Brain pericyte (primary cell): ENCODE data around the gene HS3ST2.
"Not testable (repeated sequence)": the region's sequence is repeated elsewhere in the genome, so short reads cannot be mapped to it uniquely, and the experiment has no call there.

ENCODE experiments used
- DNase-seq: peaks from one replicate; pipeline ENCODE4 v3.0.0-alpha.2; 2012; ENCODE audit warnings: low read depth, low spot score

HS3ST2 gene

DNA sequence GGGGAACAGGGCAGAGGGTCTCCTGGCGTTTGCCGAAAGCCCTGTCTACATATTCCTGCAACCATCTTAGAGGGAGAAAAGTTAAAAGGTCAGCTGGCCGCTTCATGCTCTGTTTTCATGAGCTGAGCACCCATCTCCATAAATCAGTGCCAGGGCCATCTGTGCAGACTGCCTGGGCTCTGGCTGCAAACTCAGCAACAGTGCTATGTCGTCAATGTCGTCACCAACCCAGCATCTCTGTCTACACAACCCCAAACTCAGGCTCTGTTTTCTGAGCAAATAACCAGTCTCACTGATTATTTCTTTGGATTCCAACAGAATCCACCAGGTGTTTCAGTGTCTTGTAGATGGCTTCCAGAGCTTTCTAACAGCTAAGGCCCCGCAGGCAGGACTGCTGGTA, 65.0 kb downstream of the HS3ST2 start:
- DNase-seq = no peak

DNA sequence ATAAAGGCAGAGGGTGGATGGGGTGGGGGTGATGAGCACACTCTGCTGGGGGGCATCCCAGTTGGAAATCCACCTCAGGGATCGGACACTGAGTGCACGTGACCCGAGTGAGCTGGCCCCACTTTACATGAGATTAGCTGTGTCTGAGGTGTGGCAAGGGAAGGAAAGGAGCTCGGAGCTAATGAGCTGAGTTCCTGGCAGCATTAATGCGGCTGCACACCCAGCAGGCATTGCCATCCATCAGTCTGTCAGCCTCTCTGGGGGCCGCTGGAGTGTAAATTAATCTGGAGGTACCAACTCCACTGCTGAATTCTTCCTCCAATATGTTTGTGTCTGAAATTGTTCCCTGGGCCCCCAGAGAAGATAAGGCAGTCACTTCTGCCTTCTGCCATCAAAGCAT, 65.5 kb downstream of the HS3ST2 start:
- no peak for DNase-seq

- no peak for DNase-seq
Measured at GRCh38 chr16:22882981-22883380, 69.0 kb downstream of the HS3ST2 start.

DNA sequence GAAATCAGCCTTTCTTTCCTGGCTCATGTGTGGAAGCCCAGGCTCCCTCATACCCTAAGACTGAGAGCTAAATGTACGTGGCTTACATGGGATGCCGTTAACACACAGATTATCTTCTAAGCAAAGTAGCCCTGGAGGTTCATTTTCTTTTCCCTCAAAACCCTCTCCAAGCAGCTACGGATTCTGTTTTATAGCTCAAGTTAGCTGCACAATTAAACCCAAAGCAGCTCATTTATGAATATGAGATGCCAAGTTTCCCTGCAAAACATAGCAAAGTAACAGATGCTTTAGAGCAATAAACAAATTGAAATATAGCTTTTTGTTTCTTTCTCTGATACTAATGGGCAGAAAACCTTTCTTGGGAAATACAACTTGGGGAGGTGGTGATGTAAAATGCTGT, 72.0 kb downstream of the HS3ST2 start:
- no peak for DNase-seq

DNA sequence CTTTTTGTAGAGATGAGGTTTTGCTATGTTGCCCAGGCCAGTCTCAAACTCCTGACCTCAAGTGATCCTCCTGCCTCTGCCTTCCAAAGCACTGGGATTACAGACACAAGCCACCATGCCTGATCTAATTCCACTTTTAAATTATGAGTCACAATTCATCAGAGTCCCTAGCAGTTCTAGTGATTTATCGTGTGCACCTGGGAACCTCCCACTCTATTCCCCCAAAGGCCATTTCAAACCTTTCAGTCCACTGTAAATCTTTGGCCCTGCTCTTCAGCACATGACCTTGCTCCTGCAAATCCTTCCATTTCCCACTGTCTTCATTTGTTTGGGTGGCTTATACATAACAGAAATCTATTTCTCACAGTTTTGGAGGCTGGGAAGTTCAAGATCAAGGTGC, 73.0 kb downstream of the HS3ST2 start:
- no peak for DNase-seq

- no peak for DNase-seq
Measured at GRCh38 chr16:22887445-22887844, 73.5 kb downstream of the HS3ST2 start.

DNA sequence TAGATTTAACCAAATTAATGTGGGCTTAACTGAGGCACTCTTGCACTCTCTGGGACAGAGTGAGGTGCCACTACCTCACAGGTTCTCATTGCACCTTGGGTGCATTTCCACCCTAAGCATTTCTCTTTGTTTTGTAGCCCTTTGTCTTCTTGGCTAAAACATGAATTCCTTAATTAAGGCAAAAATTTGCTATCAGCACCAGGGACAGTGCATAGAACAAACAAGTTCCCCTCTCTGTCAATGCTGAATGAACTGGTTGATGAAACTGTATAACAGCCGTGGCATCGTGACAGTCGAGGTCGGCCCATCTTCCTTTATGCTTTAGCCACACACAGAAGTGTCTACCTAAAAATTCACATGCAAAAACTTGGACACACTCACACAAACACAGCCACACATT, 74.8 kb downstream of the HS3ST2 start:
- DNase-seq = no peak

DNA sequence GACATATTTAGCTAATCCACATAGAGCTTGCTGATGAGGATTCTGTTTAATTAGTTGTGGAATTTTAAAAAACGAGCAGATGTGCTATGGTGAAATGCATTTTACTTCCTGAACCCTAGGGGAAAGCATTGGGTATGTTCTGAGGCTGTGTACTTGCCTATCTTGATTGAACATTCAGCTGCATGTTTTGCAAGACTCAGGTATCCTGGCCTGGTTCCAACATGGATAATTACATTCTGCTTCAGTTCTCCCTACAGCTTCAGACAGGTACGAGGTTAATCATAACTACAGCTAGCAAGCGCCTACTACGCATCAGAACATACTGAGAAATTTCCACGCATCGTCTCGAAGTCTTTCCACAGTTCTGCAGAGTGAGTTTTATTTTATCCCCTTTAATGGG, 77.0 kb downstream of the HS3ST2 start:
- DNase-seq = no peak

DNA sequence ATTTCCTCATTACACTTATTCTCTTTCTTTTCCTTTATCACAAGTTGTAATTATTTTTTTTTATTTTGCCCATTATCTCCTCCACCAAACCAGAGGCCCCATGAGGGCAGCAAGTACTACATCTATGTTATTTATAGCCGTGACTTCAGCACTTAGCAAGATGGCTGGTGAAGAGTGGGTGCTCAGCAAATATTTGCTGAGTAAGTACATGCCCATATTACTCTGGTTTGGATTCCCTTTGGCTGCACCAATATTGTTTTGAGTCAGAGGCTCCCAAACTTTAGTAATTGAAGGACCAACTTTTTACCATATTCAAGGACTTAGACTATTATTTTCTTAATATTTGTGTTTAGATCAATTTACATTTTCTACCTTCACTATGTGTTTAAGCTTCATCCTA, 83.2 kb downstream of the HS3ST2 start:
- DNase-seq = no peak

DNA sequence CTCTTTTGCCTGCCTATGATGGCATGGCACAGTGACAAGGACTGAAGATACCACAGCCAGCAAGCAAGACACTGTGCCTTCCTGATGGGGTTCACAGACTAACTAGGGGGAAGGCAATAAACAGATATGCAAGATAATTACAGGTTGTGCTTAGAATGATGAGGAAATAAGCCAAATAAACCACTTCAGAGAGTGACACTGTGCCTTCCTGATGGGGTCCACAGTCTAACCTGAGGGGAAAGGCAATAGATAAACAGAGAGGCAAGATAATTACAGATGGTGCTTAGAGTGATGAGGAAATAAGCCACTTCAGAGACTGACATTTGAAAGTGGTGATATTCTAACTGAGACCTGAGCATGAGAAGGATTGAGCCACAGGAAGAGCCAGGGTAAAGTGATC, 84.2 kb downstream of the HS3ST2 start:
- DNase-seq = no peak

DNA sequence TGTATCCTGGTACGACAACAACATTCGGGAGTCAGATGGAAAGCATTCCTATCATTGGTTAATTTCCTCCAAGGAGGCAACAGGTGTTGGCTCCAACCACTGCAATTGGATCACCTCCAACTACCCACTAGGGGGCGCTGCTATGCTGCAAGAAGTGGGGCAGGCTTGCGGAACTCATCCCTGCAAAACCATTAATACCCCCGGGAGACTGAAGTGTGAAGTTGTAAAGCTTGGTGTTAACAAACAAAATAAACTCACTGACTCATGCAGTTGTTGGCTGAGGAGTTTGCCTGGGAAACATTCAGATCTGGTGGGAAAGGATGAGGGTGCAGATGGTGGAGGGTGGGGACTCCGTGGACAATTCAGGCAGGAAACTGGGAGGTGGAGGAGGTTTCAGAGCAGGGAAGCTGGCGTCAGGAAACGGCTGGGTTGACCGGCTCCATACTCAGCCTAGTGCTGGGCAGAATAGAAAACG, 84.9 kb downstream of the HS3ST2 start:
- no peak for DNase-seq

DNA sequence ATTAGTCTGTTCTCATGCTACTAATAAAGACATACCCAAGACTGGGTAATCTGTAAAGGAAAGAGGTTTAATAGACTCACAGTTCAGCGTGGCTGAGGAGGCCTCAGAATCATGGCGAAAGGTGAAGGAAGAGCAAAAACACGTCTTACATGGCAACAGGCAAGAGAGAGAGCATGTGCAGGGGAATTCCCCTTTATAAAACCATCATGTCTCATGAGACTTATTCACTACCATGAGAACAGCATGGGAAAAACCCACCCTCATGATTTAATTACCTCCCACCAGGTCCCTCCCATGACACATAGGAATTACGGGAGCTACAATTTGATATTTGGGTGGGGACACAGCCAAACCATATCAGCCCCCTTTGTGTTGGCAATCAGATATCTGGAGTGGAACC, 85.6 kb downstream of the HS3ST2 start:
- DNase-seq = not testable (repeated sequence)

GRCh38 chr16:22900863-22901262, 86.9 kb downstream of the HS3ST2 start:
- no peak for DNase-seq

- DNase-seq = no peak
Measured at GRCh38 chr16:22901563-22901962, 87.6 kb downstream of the HS3ST2 start.

DNA sequence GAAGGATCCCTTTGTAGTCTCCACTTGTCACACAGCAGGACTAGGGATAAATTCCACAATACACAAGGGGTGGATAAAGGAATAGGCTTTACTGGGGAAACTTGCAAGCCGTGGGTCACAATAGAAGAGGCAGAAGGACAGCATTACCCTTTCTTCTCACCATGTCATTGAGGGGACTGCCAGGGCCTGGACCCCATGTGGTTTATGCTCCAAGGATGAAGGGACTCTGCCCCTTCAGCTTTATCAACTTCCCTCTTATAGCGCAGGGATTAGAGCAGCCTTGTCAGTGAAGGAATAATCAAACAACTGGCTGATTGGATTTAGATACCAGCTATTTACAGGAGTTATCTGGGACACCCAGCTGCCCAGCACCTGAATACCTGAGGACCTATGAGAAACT, 89.8 kb downstream of the HS3ST2 start:
- no peak for DNase-seq

GRCh38 chr16:22912654-22913053, 98.7 kb downstream of the HS3ST2 start:
- no peak for DNase-seq

- no peak for DNase-seq
Measured at GRCh38 chr16:22915003-22915402, 101.0 kb downstream of the HS3ST2 start.

- DNase-seq = no peak
Measured at GRCh38 chr16:22923491-22923890, 109.5 kb downstream of the HS3ST2 start.

- DNase-seq = no peak
Measured at GRCh38 chr16:22924492-22924891, 110.5 kb downstream of the HS3ST2 start.

- no peak for DNase-seq
Measured at GRCh38 chr16:22926105-22926751, 112.3 kb downstream of the HS3ST2 start.

- no peak for DNase-seq
Measured at GRCh38 chr16:22927306-22927705, 113.3 kb downstream of the HS3ST2 start.

DNA sequence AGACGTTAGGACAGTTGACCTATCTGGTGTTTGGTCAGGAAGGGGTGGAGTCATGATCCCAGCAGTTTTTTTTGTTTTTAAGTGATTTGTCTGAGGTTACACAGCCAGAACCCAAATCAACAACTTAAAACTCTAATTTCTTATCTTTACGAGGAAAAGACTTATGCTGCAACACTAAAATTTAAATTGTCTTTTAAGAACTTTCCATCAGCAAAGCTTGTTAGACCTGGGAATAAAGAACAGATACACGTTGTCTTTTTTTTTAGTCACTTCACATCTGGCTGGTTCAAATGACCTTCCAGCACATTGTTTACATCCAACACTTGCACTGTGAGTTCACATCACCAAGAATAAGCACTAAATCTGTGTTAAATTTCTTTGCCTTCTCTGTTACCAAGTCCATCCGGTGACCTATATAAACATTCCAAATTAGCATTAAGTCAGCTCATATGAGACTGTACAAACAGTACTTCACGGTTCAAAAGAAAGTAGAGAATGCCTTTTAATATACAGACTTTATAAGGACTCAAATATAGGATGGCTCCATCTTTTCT, 115.0 kb downstream of the HS3ST2 start:
- DNase-seq = no peak

GRCh38 chr16:22929461-22929860, 115.5 kb downstream of the HS3ST2 start:
- no peak for DNase-seq
